GM10266 (cell line): ENCODE results near the gene ABHD14A.

Experiments
- DNase-seq: peaks from one replicate; pipeline ENCODE4 v3.0.0; 2012; ENCODE audit errors: extremely low spot score
- CTCF ChIP-seq: IDR thresholded peaks from 2 replicates; pipeline ENCODE4 v1.5.1; 2012; ENCODE audit warnings: mild to moderate bottlenecking, low read depth; ENCODE audit not compliant: control insufficient read depth, insufficient read depth; ENCODE audit errors: missing control alignments

Gene ABHD14A

GRCh38 chr3:51997935-51998596 lies 23.2 kb downstream of the ABHD14A start:
- DNase-seq: no peak
- no peak for TF ChIP-seq CTCF

GRCh38 chr3:51998774-51999173 lies 23.9 kb downstream of the ABHD14A start:
- DNase-seq: no peak
- no peak for TF ChIP-seq CTCF

GRCh38 chr3:51999846-52000245 lies 25.0 kb downstream of the ABHD14A start:
- TF ChIP-seq CTCF: no peak
- no peak for DNase-seq

- TF ChIP-seq CTCF: peak; percentile 96
- DNase-seq: peak; percentile 88
Measured at GRCh38 chr3:52001443-52001974, 26.6 kb downstream of the ABHD14A start.

GRCh38 chr3:52002748-52003147 lies 27.9 kb downstream of the ABHD14A start:
- no peak for TF ChIP-seq CTCF
- no peak for DNase-seq

- TF ChIP-seq CTCF: peak; percentile 43
- peak; percentile 56 for DNase-seq
Measured at GRCh38 chr3:52004163-52004787, 29.4 kb downstream of the ABHD14A start.

GRCh38 chr3:52004906-52005395 lies 30.1 kb downstream of the ABHD14A start:
- no peak for DNase-seq

More at GRCh38 chr3:52004906-52005395, 30.1 kb downstream of the ABHD14A start:
- no peak for TF ChIP-seq CTCF
